Activated CD4-positive, CD25-positive, alpha-beta regulatory T cell treated with anti-CD3 and anti-CD28 coated beads, Interleukin-2, amount 50 U/mL, for 72 hours (primary cell): Measurements from ENCODE around the gene ARL17B.
A peak's percentile ranks its signal among the peaks of the same experiment; 100 is the strongest.
"Not testable (repeated sequence)": the region's sequence is repeated elsewhere in the genome, so short reads cannot be mapped to it uniquely, and the experiment has no call there.

Source experiments
- DNase-seq: peaks from one replicate; pipeline ENCODE4 v3.0.0; 2021

The ARL17B gene

DNA sequence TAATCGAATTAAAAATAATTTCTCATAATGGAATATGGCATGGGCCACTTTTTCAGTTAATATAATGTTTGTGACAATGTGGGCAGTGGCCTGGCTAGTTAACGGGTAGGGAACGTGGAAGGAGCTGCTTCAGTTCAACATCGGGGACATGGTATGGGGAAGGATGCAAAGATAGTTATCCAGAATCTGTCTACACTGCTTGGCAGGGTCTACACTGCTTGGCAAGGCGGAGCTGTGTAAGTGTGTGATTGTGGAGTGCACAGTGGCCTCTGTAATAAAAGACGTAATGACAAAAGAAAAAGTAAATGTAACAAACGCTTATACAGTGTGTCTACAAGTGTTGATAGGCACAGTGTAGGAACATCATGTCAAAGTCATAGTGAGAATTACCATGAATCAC lies 74.0 kb downstream of the ARL17B start:
- not testable (repeated sequence) for DNase-seq

GRCh38 chr17:46286764-46287221 lies 74.8 kb downstream of the ARL17B start:
- DNase-seq, result peak; percentile 64

DNA sequence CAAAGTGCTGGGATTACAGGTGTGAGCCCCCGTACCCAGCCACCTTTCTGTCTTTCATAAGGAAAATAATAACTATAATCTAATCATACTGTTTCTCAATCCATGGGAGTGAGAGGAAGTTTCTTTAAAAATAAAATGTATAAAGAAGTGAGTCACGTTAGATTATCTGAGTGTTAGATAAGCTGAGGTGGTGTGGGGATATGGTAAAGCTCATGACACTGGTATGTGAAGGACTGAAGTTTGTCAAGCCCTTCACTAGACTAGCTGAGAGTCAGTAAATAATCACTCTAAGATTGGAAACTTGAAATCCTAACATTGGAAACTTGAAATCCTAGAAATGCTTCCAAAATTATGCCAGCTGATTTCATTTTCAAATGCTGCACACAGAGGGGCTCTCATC lies 76.1 kb downstream of the ARL17B start:
- DNase-seq, result not testable (repeated sequence)

DNA sequence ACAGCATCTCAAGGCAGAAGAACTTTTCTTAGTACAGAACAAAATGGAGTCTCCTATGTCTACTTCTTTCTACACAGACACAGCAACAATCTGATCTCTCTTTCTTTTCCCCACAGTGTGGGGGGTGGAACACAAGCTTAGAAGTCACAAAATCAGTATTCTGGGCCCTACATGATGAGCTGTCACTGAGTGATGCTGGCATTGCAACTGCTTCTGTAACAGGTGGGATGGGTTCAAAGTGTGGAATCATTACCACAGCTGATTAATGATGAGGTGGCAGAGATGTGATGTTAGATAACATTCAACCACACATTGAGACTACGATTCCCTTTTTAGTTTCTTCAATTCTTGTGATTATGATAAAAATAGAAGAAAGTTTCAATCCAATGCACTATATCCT lies 77.1 kb downstream of the ARL17B start:
- DNase-seq, result not testable (repeated sequence)

- DNase-seq, result not testable (repeated sequence)
Observed at GRCh38 chr17:46282635-46283034, 78.9 kb downstream of the ARL17B start.

DNA sequence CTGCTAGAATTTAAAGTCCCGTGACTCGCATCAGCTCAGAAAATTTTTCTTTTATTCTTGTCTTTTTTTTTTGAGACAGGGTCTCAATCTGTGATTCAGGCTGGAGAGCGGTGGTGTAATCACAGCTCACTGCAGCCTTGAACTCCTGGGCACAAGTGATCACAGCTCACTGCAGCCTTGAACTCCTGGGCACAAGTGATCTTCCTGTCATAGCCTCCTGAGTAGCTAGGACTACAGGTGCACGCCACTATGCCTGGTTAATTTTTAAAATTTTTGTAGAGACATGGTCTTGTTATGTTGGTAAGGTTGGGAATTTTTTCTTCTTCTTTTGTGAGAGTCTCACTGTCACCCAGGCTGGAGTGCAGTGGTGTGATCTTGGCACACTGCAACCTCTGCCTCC lies 80.2 kb downstream of the ARL17B start:
- DNase-seq, result not testable (repeated sequence)

DNA sequence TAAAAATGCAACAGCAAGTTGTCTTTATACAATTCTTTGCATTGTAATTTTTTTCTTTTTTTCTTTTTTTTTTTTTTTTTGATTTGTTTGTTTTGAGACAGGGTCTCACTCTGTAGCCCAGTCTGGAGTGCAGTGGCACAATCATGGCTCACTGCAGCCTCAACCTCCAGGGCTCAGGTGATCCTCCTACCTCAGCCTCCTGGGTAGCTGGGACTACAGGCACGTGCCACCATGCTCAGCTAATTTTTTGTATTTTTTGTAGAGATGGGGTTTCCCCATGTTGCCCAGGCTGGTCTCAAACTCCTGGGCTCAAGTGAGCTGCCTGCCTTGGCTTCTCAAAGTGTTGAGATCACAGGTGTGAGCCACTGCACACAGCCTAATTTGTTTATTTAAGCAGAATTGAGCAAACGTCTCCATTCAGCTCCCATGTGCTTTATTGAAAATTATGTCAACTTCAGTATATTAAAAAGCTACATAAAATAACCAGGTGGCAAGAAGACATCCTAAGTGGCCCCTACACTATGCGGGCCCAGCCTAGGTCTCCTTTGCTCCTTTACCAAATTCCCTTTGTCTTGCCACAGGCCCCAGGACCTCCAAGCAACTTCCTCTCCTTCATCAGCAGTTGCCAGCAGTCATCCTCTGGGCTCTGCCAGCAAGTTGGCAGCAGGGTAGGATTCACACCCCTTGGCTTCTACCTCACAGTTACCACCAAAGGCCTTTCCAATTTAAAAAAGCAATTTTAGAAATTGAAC lies 84.7 kb downstream of the ARL17B start:
- not testable (repeated sequence) for DNase-seq

DNA sequence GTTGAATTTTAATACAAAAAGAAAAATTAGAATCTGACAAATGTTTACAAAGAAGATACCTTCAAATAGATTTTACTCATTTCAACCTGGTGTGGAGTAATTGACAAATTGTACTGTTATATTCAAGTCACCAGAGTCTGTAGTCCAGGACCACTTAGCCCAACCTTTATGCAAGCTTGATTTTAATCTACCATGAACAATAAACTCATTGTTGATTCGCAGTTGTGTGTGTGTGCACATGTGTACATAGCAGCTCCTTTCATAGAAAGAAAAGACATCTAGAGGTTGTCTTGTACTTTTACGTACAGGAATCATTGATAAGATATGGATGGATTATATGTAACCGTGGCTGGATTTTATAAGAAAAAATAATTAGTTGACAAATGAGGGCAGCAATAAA lies 87.3 kb downstream of the ARL17B start:
- DNase-seq, result no peak

- DNase-seq, result no peak
Observed at GRCh38 chr17:46273541-46274236, 87.9 kb downstream of the ARL17B start.

- DNase-seq, result no peak
Observed at GRCh38 chr17:46270032-46270431, 91.5 kb downstream of the ARL17B start.

DNA sequence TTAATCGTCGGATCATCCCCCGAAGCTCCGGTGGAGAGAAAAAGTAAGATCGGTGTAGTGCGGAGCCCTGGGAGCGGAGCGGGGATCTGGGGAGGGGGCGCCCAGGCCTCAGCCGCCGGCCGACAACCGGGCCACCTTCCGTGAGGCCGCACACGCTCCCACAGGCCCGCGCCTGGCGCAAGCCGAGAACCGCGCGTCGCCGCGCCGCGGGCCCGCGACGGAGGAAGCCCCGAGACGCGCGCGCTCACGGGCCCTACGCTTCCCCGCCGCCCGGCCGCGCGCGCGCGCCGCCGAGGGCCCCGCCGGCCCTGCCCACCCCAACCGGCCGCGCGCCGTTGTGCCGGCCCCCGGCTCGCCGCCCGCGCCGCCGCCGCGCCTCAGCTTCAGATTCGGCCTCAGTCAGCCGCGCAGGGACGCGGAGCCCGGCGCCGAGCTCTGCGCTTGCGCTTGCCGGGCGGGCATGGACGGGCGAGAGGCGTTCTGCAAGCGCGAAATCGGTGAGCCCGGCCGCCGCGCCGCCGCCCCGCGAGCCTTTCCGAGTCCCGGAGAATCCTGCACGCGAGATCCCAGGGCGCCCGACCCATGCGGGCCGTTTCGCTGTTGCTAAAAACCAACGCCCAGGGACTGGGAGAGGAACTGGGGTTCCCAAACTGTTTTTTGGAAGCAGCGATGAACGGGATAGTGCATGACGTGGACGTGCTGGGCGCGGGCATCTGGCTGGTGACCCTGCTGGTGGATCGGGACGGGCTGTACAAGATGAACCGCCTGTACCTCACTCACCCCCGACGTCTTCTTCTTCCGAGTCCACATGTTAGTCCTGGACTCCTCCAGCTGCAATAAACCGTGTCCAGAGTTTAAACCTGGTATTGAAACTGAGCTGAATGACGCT lies 94.7 kb downstream of the ARL17B start:
- DNase-seq, result peak; percentile 73

DNA sequence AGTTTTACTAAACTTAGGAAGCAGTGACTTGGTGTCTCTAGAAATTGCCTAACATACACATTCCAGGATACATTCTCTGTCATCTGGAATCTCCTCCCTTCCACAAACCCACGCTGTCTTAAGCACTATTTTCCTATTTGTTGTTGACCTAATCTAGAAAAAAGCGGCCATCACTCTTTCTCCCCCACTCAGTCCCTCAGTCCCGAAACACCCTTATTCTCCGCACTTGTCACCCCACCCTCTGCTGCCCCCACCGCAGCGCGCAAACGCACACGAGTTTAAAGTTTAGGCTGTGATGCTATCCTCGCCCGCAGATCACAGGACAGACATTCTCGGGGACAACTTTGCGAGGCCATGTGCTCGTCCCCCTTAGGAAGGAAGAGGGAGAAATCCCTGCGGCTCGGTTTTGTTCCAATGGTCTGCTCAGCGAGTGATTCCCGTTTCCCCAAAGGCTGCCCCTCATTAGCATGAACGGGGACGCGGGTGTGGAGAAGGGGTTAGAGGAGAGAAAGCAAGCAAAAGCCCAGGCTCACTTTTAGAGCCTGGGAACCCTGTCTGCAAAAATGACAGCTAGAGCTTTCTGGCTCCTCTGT lies 95.4 kb downstream of the ARL17B start:
- not testable (repeated sequence) for DNase-seq

DNA sequence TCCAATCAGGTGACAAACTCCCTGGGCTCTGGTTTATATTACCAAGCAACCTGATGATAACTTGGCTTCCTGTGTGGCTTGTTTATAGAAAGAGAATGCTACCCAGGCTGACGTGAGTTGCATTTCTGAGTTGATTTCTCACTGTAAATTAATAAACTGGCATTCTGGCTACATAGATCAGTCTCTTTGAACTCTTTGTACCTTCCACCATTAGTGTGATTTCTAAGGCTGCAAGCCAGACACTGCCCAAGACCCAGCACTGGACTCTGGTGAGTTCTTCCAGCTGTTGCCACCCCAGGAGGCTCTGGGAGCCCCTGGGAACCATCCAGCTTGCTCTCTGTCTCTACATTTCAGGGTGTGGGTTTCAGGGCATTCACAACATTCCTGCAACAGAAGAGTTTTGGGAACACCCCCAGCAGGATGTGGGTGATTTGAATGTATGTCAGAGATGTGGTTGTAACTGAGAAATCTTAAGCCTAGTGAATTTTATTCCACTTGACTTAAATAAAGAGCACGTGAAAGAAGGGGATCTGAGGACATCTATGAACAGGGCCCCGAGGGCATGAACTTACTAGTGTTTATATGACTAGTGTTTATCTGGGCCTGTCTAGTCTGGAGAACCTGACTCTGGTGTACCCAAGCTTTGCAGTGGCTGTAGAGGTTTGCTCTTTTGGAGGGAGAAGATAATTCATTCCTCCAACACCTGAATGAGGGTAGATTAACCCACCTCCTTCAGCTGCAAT lies 96.9 kb downstream of the ARL17B start:
- DNase-seq, result no peak

DNA sequence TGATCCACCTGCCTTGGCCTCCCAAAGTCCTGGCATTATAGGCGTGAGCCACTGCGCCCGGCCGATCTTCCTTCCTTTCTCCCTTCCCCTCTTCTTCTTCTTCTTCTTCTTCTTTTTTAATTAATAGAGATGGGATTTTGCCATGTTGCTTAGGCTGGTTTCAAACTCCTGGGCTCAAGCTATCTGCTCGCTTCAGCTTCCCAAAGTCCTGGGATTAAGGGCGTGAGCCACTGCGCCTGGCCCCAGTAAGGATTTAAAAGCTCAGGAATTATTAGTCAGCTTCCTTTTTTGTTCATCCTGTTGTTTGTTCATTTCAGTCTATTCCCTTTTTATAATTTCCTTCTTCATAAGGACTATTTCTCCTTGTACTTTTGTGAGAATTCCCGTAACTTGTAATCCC lies 99.3 kb downstream of the ARL17B start:
- DNase-seq, result no peak

DNA sequence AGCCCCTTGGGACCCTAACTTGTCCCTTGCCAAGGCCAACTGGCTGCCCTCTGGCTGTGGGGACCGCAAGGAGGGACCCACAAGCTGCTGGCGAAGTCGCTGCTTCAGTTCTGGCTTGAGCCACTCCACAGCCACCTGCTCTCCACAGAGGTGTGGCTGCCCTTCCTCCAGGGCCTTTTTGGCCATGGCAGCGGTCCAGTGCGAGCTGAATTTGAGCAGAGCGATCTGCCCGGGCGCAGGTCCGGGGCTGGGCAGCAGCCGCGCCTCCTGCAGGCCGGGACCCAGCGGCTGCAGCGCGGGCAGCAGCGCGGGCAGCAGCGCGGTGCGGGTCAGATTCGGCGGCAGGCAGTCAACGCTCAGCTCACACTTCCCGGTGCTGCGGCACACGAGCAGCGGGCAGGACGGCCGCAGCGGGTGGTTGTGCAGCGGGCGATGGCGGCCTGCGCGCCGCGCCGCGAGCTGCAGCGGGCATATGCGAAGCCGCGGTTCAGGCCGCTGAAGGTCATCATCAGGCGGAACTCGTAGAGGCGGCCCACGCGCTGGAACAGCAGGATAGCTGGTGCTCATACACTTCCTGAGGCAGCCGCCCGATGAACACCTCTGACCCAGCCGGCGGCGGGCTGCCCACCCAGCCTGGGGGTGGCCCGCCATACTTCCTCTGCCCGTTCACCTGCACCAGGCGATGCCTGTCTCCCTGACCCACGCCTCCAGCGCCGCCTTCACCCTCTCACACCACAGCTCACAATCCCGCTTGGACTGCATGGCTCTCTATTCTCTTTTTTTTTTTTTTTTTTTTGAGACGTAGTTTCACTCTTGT lies 101.5 kb downstream of the ARL17B start:
- DNase-seq, result peak; percentile 57

DNA sequence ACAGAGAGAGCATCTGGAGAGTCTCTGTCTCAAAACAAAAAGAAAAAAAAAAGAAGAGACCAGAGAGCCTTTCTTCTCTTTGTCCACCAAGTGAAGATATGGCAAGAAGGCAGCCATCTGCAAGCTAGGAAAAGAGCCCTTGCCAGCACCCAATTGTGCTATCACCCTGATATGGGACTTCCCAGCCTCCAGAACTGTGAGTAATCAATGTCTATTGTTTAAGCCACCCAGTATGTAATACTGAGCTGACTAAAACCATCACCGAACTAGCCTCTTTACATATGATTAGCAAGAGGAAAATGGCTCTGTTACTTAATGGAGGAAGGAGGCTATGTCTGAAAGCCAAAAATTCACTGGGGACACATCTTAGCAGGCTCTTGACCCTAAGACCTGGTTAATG lies 105.2 kb downstream of the ARL17B start:
- not testable (repeated sequence) for DNase-seq

DNA sequence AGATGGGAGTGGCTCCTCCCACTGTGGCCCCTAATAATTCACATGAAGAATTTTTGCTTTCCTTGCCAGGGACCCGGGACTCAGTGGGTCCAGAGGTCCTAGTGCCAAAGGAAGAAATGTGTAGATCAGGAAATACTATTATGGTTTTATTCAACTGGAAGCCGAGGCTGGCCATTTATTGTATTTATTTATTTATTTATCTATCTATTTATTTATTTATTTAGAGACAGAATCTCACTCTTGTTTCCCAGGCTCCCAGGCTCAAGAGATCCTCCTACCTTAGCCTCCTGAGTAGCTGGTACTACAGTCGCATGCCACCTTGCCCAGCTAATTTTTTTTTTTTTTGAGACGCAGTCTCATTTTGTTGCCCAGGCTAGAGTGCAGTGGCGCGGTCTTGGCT lies 107.4 kb downstream of the ARL17B start:
- not testable (repeated sequence) for DNase-seq

DNA sequence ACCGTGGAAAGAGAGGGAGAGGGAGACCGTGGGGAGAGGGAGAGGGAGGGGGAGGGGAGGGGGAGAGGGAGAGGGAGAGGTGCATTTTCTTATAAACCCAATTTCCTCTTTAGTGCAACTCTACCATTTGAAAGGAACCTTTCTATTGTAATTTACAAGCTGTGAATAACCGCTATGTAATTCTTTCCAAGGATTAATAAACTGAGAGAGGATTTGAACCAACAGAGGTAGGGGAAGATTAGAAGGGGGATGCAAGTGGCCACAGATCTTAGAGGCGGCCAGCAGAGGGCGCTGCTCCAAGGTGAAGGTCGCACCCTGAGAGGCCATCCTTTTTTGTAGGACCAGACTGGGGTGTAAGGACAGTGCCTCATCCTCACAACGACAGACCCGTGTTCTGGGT lies 107.8 kb downstream of the ARL17B start:
- DNase-seq, result peak; percentile 98

- not testable (repeated sequence) for DNase-seq
Observed at GRCh38 chr17:46252804-46253203, 108.8 kb downstream of the ARL17B start.

- not testable (repeated sequence) for DNase-seq
Observed at GRCh38 chr17:46249153-46249552, 112.4 kb downstream of the ARL17B start.
